ENCODE measurements around the gene ARFGAP1.

- TF ChIP-seq POLR2A (IDR thresholded peaks at IDR 0.05; ENCODE audit: low read length) = no peak
- TF ChIP-seq GATA1 (IDR thresholded peaks at IDR 0.05; ENCODE audit: low read depth, low read length) = no peak
Measured at GRCh38 chr20:63254606-63255384, 17.8 kb upstream of the ARFGAP1 start.

Data from erythroblast (primary cell).